ENCODE data around the gene UBE2E1. TPM values are rescaled to one million over a fixed set of nuclear protein-coding genes. Genes with fewer than 3 reads are reported as not detected.
A peak's percentile ranks its signal among the peaks of the same experiment; 100 is the strongest.

Gene UBE2E1
- total and polyA plus RNA-seq, 2 of the 4 experiments (the other 2 are of a cell fraction) = 54.1 to 91.6 TPM

DNA sequence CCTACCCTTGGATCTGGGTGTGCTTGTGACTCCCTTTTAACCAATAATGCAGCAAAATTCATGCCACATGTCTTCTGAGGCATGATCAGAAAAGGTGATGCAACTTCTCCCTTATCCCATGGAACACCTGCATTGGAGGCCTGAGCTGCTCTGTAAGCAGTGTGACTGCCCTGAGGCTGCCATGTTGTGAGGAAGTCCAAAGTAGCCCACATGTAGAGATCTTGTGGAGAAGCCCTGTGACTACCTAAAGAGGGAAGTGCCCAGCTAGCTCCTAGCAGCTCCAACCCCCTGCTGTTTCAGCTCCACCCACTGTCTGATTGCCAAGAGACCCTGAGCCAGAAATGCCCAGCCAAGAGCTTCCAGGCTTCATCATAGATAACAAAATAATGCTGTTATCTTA lies 132.9 kb downstream of the UBE2E1 start:
- no peak overlapping the region for H4K5ac ChIP-seq (ENCODE audit: low read depth, low read length)
- peak overlapping the region; percentile 13 for H2AK9ac ChIP-seq (replicated peaks; ENCODE audit: low read depth, low read length, poor library complexity)
- H2BK15ac ChIP-seq (ENCODE audit: low read depth, low read length) = no peak overlapping the region
- no peak overlapping the region for H4K8ac ChIP-seq (ENCODE audit: low read depth in 2 of 2, low read length in 2 of 2)
- dilution Hi-C loops (cut with HindIII; ENCODE audit: low sequenced_read_pairs, unreplicated experiment) = no loop called here
- no peaks in the 10 kb centered on the region for H4K20me1 ChIP-seq (ENCODE audit: insufficient read depth, low read length)
- peaks cover 2% of the 10 kb centered on the region; the same call in 1 of the 2 replicates for H3K4me1 ChIP-seq (ENCODE audit: control insufficient read depth, insufficient read depth, low read length)
- no peak overlapping the region for H3K14ac ChIP-seq (replicated peaks; ENCODE audit: low read depth, low read length)
- peak; percentile 49; the same call in 1 of the 2 replicates for TF ChIP-seq CEBPB (IDR thresholded peaks at IDR 0.05; ENCODE audit: low read depth, low read length)
- no peak for TF ChIP-seq CHD1 (IDR thresholded peaks at IDR 0.05; ENCODE audit: low read depth, low read length)
- TF ChIP-seq SMC3 (IDR thresholded peaks at IDR 0.05; ENCODE audit: low read depth, low read length) = no peak
- no peak for TF ChIP-seq POLR2A (IDR thresholded peaks at IDR 0.05; ENCODE audit: low read depth, low read length)
- TF ChIP-seq, protein P1, sequence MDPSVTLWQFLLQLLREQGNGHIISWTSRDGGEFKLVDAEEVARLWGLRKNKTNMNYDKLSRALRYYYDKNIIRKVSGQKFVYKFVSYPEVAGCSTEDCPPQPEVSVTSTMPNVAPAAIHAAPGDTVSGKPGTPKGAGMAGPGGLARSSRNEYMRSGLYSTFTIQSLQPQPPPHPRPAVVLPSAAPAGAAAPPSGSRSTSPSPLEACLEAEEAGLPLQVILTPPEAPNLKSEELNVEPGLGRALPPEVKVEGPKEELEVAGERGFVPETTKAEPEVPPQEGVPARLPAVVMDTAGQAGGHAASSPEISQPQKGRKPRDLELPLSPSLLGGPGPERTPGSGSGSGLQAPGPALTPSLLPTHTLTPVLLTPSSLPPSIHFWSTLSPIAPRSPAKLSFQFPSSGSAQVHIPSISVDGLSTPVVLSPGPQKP (IDR thresholded peaks at IDR 0.05; ENCODE audit: borderline replicate concordance, low read depth, low read length) = no peak
- no peak for TF ChIP-seq RCOR1 (IDR thresholded peaks at IDR 0.05; ENCODE audit: insufficient replicate concordance, low read length)
- no peak overlapping the region for H2AK5ac ChIP-seq (ENCODE audit: low read depth, low read length)
- in situ Hi-C loops (cut with MboI; ENCODE audit: low sequenced_read_pairs) = no loop called here
- no peak for DNase-seq
- ChIA-PET CTCF (interaction anchor here (1.0 kb wide), 1 partner anchor 53 kb away, joined by 4 read pairs; no protein-coding TSS in a partner anchor), POLR2A (ENCODE audit: unreplicated experiment) (no interaction called here)
- no peak overlapping the region for H3K18ac ChIP-seq (ENCODE audit: low read depth, low read length)
- H2BK20ac ChIP-seq (ENCODE audit: low read depth, low read length) = no peak overlapping the region
- H3K4ac ChIP-seq (ENCODE audit: low read depth, low read length) = no peak overlapping the region
- H3K56ac ChIP-seq (ENCODE audit: extremely low read depth, insufficient read depth, low read length) = no peak overlapping the region
- no peak for ATAC-seq (ENCODE audit: low read depth)
- H3K9me3 ChIP-seq (ENCODE audit: control insufficient read depth, insufficient read depth, low read length) = peaks cover 3% of the 10 kb centered on the region
- H3K9me1 ChIP-seq (ENCODE audit: insufficient read depth, low read length) = no peaks in the 10 kb centered on the region
- no peak overlapping the region for H2BK120ac ChIP-seq (ENCODE audit: low read depth, low read length)
- H2BK5ac ChIP-seq (ENCODE audit: low read depth, low read length, poor library complexity, severe bottlenecking) = no peak overlapping the region
- H4K91ac ChIP-seq (ENCODE audit: insufficient read depth, low read depth, low read length) = no peak overlapping the region
- H3K27ac ChIP-seq (ENCODE audit: insufficient read depth, low read length) = no peak overlapping the region
- H3K79me1 ChIP-seq (ENCODE audit: low read depth in 1 of 2, low read length in 2 of 2) = no peaks in the 10 kb centered on the region
- intact Hi-C loops (cut with micrococcal nuclease) = no loop called here
- no peaks in the 10 kb centered on the region for H3K36me3 ChIP-seq (ENCODE audit: control insufficient read depth, insufficient read depth, low read length)
- H3K4me3 ChIP-seq (ENCODE audit: insufficient read depth, low read depth, low read length) = no peak overlapping the region
- H3K27me3 ChIP-seq (ENCODE audit: control insufficient read depth, insufficient read depth, low read length) = peaks cover 4% of the 10 kb centered on the region; the same call in 1 of the 2 replicates
- no peak overlapping the region for H3K9ac ChIP-seq (ENCODE audit: low read depth, low read length)
- BruUV-seq (replicated peaks) = no TSS peak
- H2AFZ ChIP-seq (replicated peaks; ENCODE audit: low read length, poor library complexity) = no peak overlapping the region
- H3K4me2 ChIP-seq (ENCODE audit: low read depth, low read length) = no peak overlapping the region
- no peak overlapping the region for H3K23ac ChIP-seq (ENCODE audit: low read depth, low read length)
